ENCODE measurements around the gene TNFRSF4. TPM values are rescaled to one million over a fixed set of nuclear protein-coding genes. Genes with fewer than 3 reads are reported as not detected.

The TNFRSF4 gene
- total and polyA plus RNA-seq, 2 of the 8 experiments (the other 6 are each of a cell fraction or from before 2014, with no cell fraction given): 0.06 TPM; not detected in 1

GRCh38 chr1:1179346-1179982 lies 34.5 kb downstream of the TNFRSF4 start (continued):
- TF ChIP-seq CHD7 (IDR thresholded peaks at IDR 0.05; ENCODE audit: insufficient replicate concordance, low read length) (no peak), NANOG (IDR thresholded peaks at IDR 0.05; ENCODE audit: insufficient read depth, low read depth, low read length, poor library complexity, severe bottlenecking) (no peak), HDAC2 (IDR thresholded peaks at IDR 0.05; ENCODE audit: borderline replicate concordance in 1 of 2, low read depth in 2 of 2, low read length in 2 of 2) (no peak), BRCA1 (IDR thresholded peaks at IDR 0.05; ENCODE audit: low read depth, low read length) (no peak), ATF3 (IDR thresholded peaks at IDR 0.05; ENCODE audit: insufficient read depth, low read depth, low read length) (no peak), CHD1 (IDR thresholded peaks at IDR 0.05; ENCODE audit: low read depth, low read length) (no peak), MAX (IDR thresholded peaks at IDR 0.05) (no peak), KDM4A (IDR thresholded peaks at IDR 0.05; ENCODE audit: low read depth, low read length, severe bottlenecking) (no peak), SP1 (IDR thresholded peaks at IDR 0.05; ENCODE audit: low read depth, low read length) (no peak), EGR1 (IDR thresholded peaks at IDR 0.05; ENCODE audit: borderline replicate concordance, low read depth, low read length) (no peak)
